HG03108 (cell line): ENCODE data around the gene MUC2.

Source experiments
- ATAC-seq: cut with Tn5 transposase; IDR thresholded peaks from one replicate; pipeline ENCODE4 v1.9.1; 2021; ENCODE audit warnings: moderate library complexity; ENCODE audit not compliant: unreplicated experiment

Gene MUC2

GRCh38 chr11:1074244-1075221 lies at the start of gene MUC2:
Gene MUC2, plus strand, starts transcription at chr11:1074874.
- no peak for ATAC-seq

- ATAC-seq, result no peak
These were observed 49.1 kb upstream of the MUC2 start for GRCh38 chr11:1025410-1026162.

DNA sequence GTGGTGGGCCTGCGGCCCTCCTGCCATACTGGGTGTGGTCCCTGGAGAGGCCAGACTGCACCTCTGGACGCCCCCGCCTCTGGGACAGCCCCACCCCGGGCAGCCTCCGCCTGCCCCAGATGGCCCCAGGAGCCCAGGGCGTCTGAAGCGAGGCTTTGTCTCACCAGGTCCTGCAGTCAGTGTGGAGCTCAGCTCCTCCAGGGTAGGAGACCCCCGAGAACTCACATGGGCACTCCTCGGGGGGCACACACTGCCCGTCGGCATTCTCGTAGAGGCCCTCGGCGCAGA lies 48.6 kb upstream of the MUC2 start:
- ATAC-seq, result no peak

- ATAC-seq, result no peak
These were observed 47.8 kb upstream of the MUC2 start for GRCh38 chr11:1026641-1027482.

DNA sequence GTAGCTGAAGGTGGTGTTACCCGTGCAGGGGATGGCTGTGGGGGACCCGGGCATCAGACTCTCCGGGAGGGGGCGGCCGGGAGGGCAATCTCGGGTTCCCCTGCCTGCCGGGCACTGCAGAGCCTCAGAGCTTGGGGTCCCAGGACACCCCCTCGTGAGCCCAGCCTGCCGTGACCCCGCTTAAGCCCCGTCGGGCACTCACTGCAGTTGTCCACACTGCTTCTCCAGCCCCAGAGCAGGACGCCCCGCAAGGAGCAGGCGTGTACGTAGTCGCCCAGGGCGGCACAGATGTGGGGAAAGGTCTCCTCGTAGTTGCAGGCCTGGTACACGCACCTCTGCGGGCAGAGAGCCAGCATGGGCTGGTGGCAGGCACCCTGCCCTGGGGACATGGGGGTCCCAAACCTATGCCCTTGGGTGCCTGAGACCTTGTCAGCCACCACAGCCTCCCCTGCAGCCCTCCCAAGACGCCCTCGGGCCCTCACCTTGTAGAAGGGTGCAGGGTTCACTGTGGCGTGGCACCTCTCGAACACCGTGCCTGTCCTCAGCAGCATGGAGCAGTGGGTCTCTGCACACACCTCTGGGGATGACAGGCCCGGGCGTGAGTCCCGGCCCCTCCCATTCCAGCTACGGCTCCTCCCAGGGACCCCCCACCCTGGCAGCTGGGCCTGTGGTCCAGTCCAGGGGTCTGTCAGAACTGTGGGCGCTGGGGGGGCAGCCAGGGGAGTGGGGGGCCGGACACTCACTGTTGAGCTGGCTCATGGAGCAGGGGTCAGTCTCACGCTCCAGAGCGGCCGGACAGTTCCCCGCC lies 47.0 kb upstream of the MUC2 start:
- ATAC-seq, result no peak

DNA sequence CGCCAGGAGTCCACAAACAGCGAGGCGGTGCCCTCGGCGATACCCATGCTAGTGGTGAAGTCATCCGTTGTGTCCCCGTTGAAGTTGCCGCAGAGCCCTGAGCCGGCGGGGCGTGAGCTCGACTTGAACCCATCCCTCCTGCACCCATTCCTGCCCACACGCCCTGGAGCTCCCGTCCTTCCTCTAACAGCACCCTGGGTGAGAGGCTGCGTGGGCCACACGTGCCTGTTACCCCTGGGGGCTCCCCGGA lies 46.5 kb upstream of the MUC2 start:
- no peak for ATAC-seq

DNA sequence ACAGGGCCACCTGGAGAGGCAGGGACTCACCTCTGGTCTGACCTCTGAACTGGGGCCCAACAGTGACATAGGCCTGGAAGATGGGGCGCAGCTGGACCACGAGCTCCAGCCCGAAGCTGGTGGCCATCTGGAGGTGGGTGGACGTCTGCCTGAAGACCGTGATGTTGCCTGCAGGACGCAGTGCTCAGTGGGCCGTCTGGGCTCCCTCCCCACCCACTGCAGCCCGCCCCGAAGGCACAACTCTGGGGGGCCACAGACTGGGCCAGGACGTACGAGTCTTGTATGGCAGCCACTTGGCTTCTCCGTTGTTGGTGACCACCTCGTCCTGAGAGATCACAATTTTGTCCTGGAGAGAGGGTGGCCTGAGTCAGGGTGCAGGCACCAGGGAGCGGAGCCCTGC lies 46.1 kb upstream of the MUC2 start:
- ATAC-seq, result no peak

GRCh38 chr11:1029051-1029450 lies 45.6 kb upstream of the MUC2 start:
- ATAC-seq, result no peak

- no peak for ATAC-seq
These were observed 45.0 kb upstream of the MUC2 start for GRCh38 chr11:1029654-1030053.

GRCh38 chr11:1030086-1030485 lies 44.6 kb upstream of the MUC2 start:
- ATAC-seq, result no peak

DNA sequence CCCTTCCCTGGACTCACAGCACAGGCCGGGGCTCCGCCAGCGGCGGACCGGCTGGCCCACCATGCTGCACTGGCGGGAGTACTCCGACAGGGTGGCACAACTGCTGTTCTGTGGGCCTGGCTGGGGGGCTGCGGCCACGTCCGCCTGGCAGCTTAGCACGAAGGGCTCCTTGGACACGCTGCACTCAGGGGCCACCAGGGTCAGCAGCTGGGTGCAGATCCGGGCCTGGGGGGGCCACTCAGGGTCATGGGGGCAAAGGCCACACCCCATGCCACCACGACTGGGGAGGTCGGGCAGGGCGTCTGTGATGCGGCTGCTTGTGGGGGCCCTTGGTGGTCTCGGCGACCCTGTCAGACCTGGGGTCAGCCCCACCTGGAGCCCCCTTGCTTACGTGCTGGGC lies 44.1 kb upstream of the MUC2 start:
- ATAC-seq, result no peak

- no peak for ATAC-seq
These were observed 43.4 kb upstream of the MUC2 start for GRCh38 chr11:1031121-1031899.

GRCh38 chr11:1032310-1032891 lies 42.3 kb upstream of the MUC2 start:
- no peak for ATAC-seq

DNA sequence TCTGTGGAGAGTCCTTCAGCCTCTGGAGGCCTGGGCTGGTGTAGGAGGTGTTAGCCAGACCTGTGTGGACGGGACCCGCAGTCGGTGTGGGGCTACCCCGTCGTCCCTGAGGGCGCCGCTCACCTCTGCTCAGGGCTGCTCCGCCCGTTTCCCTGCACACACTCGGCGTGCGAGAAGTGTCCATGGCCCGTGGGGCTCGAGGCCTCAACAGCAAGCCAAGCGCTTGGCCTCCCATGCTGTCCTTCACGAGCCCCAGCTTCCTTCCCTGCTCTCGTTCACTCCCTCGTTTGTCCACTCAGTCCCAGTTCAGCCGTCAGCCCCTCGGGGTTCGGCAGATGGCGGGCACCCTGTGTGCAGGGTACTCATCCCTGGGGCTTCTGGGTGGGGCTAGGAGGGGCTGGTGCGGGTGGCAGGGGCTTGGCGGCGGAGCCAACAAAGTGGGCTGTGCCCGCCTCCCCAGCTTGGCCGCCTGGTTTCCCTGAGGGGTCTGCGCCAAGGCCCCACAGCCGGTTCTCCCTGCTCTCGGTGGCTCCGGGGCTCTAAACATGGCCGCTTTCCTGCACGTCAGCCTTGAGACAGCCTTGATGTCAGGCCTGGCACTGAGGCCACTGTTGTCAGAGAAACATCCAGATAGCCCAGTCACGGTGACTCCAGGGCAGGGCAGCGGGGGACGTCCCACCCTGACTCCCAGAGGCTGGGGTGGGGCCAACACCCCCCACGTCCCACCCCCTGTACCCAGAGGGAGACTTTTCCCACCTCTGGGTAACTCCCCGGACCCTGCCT lies 41.5 kb upstream of the MUC2 start:
- ATAC-seq, result no peak

- no peak for ATAC-seq
These were observed 40.7 kb upstream of the MUC2 start for GRCh38 chr11:1034001-1034400.

- no peak for ATAC-seq
These were observed 40.0 kb upstream of the MUC2 start for GRCh38 chr11:1034456-1035295.

DNA sequence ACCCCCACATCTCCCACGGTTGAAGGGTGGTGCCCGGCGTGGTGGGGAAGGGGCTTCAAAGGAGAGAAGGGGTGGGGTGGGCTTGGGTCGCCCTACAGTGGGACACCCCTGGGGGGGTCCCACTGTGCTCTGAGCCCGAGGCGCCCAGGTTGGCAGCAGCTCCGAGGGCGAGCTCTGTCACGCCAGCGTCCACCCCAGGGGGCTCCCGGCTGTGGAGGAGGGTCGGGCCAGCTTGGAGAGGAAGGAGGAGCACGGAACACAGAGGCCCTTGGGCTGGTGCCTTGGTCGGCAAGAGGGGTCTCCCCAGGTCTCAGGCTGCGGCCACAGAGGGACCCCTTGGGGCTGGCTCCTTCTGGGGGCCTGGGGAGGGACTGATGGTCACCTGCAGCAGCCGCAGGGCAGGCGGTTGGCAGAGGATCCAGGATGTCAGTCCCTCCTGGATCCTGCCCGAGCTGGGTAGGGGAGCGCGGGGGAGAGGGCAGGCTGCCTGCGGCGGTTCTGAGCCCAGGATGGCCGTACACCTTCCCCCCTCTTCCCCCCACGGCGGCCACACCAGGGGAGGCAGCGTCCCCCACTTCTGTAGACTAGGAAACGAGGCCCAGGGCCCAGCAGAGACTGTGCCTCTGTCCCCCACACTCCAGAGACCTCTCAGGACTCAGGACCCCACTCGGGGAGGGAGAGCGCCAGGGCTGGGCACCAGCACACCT lies 38.9 kb upstream of the MUC2 start:
- ATAC-seq, result no peak
